Cerebellar cortex (tissue), 1 donor: ENCODE measurements around the gene MESP2.
"Not testable (repeated sequence)": the region's sequence is repeated elsewhere in the genome, so short reads cannot be mapped to it uniquely, and the experiment has no call there.

ENCODE experiments used
- DNase-seq: peaks from one replicate; pipeline ENCODE4 v3.0.0-alpha.2; 2015; ENCODE audit warnings: low spot score

The MESP2 gene

GRCh38 chr15:89781891-89782618 lies 5.9 kb downstream of the MESP2 start:
- no peak for DNase-seq

GRCh38 chr15:89782619-89782950 lies 6.5 kb downstream of the MESP2 start:
- DNase-seq = not testable (repeated sequence)

GRCh38 chr15:89783111-89783860 lies 7.2 kb downstream of the MESP2 start:
- no peak for DNase-seq

GRCh38 chr15:89783861-89784685 lies 7.9 kb downstream of the MESP2 start:
- no peak for DNase-seq

- DNase-seq = no peak
Observed at GRCh38 chr15:89784686-89784960, 8.5 kb downstream of the MESP2 start.

- no peak for DNase-seq
Observed at GRCh38 chr15:89785064-89785773, 9.1 kb downstream of the MESP2 start.

GRCh38 chr15:89785774-89786140 lies 9.6 kb downstream of the MESP2 start:
- no peak for DNase-seq

- DNase-seq = no peak
Observed at GRCh38 chr15:89787944-89788343, 11.8 kb downstream of the MESP2 start.

GRCh38 chr15:89788585-89788984 lies 12.5 kb downstream of the MESP2 start:
- DNase-seq = not testable (repeated sequence)

GRCh38 chr15:89790206-89790605 lies 14.1 kb downstream of the MESP2 start:
- no peak for DNase-seq

- no peak for DNase-seq
Observed at GRCh38 chr15:89790661-89791060, 14.5 kb downstream of the MESP2 start.

- DNase-seq = no peak
Observed at GRCh38 chr15:89792106-89792805, 16.1 kb downstream of the MESP2 start.

- no peak for DNase-seq
Observed at GRCh38 chr15:89794627-89795241, 18.6 kb downstream of the MESP2 start.

GRCh38 chr15:89795996-89796395 lies 19.9 kb downstream of the MESP2 start:
- no peak for DNase-seq

GRCh38 chr15:89797678-89798201 lies 21.6 kb downstream of the MESP2 start:
- no peak for DNase-seq

- DNase-seq = no peak
Observed at GRCh38 chr15:89799011-89799911, 23.1 kb downstream of the MESP2 start.

- no peak for DNase-seq
Observed at GRCh38 chr15:89799918-89800498, 23.9 kb downstream of the MESP2 start.

- no peak for DNase-seq
Observed at GRCh38 chr15:89801471-89802195, 25.5 kb downstream of the MESP2 start.
